NCI-H2196 treated with DMSO at 0.1 percent for 48 hours (cell line): ENCODE data around the gene NRXN3.
A peak's percentile ranks its signal among the peaks of the same experiment; 100 is the strongest.

ENCODE experiments used
- DNase-seq: peaks from one replicate; lab custom pipeline; 2025; ENCODE audit not compliant: unreplicated experiment; lab: John Stamatoyannopoulos, UW

Gene NRXN3

DNA sequence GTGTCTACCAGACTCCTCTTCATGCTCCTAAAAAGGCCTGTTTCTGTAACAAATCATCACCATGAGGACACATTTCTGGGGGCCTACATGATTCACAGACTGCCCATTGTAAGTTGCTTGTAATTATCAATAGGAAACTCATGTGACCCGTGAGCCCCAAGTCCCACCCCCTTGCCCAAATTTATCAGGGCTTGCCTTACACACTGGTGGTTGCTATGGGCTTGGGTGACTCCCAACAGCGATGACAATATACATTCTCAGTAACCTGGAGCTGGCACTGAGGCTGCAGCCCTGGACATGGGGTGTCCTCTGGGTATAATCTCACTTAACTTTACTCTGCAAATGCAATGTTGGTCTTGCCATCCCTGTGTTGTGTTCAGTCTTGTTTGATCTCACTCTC, 149.2 kb downstream of the NRXN3 start:
- DNase-seq, result peak; percentile 72

DNA sequence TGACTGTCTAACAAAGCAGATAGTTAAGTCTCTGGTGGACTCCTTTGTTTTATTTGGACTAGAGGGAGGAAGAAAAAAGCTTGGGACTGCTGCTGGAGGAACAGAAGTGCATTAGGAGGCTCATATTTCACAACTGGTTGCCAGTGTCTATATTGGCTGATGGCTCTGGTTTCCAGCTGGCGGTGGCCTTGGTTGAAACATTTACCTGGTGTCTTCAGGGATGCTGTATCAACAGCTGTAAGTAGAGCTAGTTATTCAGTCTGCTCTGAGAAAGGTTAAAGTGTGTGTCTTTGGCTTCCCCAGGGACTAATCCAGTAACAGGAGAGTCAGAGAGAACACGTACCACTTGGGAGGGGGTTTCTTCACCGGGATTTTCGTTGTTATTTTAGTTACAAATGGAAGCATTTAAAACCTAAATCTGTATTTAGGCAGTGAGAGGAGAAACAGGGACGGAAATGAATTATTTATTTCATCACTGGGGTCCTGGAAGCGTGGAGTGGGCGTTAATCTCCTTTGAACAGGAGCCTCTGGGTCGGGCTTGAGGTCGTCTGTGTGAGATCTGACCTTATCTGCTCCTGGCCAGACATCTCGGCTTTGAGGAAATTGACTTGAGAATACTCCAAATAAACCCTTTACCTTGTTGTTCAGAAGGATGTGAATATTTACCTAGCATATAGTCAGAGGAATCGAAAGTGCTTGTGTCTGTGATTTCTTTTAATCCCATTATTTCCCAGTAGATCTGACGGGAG, 149.9 kb downstream of the NRXN3 start:
- DNase-seq, result peak; percentile 75

DNA sequence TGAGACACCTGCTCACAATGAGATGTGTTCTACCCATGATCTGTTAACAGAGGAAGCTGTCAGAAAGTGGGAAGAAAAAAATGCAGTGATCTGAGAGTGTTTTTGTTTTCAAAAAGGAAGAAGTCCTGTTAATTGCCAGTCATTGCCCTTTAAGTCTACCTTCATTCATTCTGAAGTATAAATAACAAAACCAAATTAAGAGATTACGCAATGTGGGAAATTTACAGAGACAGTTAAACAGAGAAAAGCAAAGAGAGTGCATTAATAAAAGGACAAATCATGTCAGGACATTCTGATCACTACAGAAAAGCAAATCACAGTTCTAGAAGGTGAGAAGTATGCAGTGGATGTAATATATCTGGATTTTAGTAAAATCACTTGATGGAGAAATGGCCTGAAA, 154.2 kb downstream of the NRXN3 start:
- no peak for DNase-seq

DNA sequence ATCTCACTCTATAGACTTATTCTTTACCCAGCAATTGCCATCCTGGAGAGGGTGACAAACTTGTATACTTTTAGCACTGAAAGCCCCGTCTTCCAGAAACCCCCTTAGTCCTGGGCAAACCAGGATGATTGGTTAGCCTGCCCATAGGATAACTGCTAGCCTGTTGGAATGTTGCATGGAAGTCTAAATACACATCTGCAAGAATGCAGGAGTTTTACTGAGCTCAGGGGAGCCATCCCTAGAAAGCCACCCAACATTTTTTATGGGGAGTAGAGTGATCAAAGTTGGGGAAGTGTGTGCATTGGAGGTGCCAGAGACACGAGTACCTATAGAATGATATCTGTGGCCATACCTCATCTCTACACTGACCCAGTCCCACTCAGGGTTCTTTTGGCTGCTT, 155.7 kb downstream of the NRXN3 start:
- DNase-seq, result no peak

DNA sequence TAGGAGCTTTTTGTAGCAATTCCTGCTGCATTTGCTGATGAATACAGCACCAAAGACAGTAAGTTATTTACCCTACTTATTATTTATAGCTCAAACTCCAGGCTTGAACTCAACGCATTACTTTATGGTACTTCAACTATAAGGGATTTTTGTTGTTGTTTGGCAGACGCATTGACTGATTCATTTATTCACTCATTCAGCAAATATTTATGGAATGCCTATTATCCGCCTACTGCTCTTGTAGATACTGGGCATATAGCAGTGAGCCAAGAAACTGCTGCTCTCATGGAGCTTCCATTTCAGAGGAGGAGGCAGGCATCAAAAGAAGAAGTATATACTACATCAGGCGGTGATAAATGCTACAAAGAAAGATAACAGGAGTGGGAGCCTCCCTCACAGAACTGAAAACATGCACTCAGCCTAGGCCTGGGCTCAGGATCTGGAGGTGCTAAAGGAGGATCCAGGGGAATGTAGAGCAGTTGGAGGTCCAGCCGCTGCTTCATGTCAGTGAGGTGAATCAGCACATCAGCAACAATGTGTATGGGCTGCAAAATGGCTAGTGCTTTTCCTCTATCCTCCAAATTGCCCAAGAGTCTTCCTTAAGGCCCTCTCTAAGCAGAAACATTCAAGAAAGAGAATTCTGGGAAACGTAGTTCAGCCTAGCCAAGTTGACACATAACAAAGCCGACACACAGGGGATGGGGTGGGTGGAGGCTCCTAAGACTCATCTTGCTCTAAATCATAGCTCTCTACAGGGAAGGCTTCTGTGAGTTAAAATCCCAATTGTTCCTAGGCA, 157.5 kb downstream of the NRXN3 start:
- no peak for DNase-seq

DNA sequence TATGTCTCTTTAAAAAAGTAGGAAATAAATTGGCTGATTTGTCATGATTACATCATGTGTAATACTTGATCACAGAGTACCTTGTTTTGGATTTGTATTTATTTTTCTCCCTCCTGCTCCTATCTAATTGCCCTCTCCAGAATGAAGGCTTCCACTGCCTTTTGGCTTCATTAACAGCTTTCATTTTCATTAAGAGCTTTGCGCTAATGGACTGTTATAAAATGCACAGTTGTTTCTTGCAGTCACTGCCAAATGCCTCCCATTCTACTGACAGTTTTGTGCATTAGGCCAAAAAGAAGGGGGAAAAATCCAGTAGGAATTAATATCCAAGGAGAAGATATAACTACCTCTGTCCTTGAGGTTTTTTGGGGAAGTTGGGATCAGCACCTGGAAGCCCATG, 159.2 kb downstream of the NRXN3 start:
- peak; percentile 31 for DNase-seq

DNA sequence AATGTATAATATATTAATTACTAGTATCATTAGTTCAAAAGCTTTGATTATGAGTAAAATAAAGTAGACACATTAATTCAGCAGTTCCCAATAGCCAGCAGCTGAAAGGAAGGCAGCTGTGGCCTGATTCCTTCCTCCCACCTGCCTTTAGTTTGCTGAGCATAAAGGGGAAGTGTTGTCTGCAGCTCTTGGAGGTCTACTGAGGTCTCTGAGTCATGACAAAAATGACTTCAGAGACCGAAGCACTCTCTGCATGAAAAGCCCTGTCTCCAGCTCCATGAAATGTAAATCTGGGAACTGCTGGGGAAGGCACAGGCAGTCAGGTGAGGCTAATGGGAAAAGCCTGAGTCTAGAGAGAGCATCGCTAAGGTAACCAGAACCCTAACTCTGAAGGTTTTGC, 165.4 kb downstream of the NRXN3 start:
- no peak for DNase-seq

DNA sequence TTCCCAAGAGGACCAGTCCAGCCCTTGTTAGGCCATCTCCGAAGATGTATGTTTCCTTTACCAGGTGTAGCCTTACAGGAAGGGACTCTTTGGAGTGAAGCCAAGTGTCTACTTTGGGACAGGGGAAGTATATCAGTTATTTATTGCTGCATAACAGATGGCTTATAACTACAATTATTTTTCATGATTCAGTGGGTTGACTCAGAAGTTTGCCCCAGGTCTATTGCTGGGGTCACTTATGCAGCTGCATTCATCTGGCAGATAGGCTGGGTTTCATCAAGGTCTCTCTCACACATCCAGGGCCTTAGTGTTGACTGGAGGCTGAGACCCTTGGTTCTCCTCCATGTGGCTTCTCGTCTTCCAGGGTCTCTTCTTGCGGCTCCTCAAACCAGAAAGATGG, 170.1 kb downstream of the NRXN3 start:
- DNase-seq, result no peak

DNA sequence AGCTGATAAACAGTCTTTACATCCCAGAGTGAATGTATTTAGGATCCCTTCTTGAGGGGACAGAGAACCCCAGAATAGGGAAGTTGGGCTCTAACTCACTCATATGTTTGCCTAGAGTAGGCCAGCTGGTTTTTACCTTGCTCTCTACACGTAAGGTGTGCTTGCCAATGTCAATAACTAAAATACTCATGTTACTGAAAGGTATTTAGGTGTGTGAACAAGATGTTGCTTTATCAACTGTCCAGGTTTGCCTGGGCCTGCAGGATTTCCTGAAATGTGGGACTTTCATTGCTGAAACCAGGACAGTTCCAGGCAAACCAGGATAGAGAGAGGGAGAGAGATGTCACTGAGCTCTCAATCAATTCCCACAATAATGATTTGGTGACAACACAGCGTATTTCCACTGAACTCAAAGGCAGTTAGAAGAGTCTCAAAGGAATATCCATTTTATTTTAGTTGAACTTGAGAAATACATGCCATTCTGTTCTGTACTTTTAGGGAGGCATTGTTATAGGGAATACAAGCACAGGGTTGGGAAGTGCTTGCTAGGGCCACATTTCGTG, 171.7 kb downstream of the NRXN3 start:
- peak; percentile 43 for DNase-seq

DNA sequence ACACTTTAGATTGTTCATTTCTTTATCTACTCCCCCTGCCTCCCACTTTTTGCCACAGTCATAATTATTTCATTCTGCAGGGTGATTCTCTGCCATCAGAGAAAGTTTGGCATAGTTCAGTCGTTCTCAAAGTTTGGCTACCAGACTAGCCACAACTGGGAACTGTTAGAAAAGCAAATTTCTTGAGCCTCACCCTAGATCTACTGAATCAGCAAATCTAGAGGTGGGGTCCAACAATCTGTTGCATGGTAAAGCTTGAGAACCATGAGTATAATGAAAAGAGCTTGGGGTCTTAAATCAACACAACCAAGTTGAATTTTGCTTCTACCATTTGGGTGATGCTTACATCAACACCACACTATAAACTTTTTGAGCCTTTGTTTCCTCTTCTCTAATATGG, 172.7 kb downstream of the NRXN3 start:
- DNase-seq, result no peak

DNA sequence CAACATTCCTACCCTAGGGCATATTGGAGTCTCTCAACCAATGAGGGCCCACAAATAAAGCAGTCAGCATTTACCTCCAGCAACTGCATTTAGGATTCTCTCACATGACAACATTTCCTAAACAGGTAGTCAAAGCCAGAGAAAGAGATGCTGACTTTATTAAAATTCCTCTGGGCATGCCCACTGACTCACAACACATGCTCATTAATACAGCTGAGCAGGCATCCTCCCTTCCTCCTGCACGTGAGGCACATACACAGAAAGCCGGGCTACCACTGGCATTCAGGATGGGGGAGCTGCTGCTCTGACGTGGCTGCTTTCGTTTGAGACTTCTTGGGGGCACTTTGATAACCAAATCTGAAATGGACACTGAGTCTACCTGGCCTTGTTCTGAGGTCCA, 174.1 kb downstream of the NRXN3 start:
- DNase-seq, result no peak

DNA sequence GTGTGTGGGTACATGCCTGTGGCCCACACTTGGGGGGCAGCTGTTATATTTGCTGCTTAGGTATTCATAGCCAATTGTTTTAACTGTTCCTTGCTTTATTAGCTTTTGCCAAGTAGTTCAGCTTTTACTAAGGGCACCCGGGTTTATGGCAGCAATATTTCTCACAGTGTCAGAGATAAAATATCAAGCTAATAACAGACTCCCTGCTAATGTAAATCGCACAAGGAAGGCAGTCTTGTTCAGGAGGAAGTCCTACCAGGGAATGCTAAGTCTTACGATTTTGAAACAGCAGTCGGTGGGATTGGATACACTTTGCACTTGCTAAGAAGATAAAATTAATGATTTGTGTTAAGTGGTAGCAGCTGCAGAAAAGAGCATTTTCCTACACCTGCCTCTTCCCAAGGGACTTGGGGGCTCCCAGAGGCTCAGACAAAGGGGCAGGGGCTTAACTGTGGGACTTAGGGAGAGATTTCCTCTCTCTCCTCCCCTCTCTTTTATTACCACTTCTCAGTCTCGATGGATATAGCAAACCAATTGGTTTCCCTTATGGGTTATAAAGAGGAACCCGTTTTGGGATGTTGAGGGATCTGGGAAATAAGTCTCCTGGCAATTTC, 175.1 kb downstream of the NRXN3 start:
- no peak for DNase-seq

DNA sequence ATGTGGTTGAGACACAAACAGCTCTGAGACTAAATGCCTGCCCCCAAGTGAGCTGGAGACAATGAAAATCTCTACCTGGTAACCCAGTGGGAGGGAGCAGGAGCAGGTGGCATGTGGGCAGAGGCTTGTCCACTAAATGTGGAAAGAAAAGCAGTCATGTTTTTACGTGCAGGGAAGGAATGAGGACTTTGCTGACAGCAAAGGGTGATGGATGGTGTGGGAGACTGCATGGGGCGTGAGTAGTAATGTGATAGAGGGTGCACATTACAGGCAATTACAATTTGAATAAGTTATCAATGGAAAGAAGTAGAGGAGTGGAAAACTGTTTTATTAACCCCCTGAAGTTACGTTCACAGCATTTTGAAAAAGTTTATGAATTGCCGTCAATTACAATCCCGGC, 176.6 kb downstream of the NRXN3 start:
- DNase-seq, result no peak

DNA sequence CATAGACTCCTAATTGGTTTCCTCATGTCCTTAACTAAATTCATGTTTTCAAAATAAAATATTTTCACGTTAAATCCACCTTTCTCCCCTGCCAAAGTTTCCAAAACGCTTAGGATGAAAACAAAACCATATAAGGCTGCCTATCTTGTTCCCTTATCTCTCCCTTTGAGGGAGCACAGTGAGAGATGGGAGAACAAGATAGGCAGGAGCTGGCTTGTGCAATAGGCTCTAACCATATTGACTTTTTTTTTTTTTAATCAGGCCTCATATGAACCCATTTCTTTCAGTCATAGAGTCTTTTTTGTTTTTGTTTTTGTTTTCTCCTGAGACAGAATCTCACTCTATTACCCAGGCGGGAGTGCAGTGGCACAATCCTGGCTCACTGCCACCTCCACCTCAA, 184.9 kb downstream of the NRXN3 start:
- DNase-seq, result no peak

DNA sequence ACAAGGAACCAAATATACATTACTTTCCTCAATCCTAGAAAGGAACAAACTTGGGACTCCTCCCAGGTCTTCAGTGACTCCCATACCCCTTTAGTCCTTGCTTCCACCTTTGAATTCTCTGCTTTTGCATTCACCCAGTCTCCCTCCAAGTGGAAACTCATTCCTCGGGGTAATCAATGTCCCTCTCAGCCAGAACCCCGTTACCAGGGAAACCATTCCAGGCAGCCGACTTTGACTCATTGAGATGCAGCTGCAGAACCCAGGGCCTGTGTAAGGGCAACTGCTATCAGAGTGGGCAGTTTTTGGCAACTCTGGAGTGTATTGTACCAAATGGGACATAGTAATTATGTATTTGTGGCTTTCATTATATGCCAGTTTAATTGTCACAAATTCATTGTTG, 186.2 kb downstream of the NRXN3 start:
- no peak for DNase-seq

DNA sequence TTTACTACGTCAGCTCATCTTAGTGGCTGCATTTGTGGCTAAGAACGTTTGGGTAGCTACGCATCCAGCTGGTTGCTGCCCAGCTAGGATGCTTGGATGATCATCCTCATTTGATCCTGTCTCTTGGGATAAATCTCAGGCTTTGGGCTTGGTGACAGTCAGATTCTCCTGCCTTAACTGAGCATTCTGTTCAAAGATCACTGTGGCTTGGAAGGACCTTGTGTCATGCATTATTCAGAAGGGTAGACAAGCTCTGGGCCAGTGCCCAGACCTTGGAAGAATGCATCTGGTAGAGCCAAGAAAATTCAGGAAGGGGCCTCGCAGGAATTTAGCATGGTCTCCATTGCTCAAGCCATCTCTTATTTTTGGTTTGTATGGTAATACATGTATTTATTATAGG, 188.4 kb downstream of the NRXN3 start:
- no peak for DNase-seq

DNA sequence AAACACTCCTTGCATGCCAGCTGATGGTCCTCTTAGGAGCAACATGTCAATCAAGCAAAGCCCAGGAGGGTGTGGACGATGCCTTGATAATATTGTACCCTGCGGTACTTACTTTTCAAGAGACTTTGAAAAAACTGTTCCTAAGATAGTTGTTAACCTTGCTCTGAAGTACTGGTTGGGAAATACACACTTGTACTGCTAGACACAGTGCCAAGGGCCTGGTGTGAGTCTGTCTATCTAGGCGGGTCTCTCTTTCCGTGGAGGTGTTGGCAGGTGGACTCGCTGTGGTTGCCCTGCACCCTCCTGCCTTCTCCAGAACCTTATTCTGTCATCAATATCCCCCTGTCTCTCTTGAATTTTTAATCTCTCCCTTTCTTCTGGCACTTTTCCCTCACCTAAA, 189.4 kb downstream of the NRXN3 start:
- no peak for DNase-seq

DNA sequence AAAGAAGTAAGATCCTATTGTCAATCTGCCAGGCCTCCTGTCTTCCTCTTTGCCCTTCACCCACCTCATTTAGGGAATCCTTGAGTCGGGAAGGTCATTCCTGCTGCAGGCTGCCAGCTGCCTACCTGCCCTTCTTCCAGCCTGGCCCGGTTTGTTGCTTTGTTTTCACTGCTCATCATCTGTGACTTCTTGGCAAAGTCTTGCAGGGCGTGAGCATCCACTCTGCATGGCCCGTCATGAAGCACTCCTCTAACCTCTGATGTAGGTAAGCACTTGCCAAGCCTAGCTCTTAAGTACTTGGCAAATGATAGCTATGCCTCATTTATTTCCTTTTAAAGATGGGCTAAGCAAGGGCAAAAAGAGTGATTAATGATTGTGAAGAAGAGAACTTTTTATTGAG, 192.8 kb downstream of the NRXN3 start:
- DNase-seq, result peak; percentile 8

DNA sequence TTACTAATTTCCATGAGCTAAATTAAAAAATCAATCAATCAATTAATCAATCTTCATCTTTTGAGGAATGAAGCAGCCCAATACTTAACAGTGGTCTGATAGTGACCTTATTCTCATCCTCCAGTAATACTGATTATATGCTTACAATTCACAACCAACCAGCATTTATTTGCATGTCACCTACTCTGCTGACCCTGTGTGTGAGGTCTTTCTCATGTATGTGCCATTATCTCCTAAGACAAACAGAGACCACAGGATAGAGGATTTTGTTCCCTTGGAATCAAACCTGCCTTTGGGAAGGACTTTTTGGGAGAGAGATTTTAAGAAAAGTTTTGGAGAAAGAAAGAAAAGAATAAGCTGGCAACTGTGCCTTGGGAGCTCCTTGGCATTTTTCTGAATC, 197.2 kb downstream of the NRXN3 start:
- DNase-seq, result no peak

DNA sequence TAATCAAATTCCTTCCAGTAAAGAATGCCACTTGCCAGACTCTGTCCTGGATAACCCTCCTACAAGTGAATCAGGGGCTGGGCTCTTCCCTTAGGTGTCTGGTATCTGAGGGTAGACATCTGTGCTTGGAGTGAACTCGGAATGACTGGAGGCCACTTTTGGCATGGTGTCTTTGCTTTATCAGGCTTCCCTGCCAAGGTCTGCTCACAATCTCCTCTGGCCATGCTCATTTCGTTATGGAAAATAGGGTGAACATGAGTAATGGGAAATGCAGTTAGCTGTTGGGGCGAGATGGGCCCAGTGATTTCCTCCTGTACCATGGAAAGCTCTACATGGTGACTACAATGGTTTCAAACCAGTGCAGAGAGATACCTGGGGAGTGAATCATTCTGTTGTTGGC, 212.9 kb downstream of the NRXN3 start:
- DNase-seq, result no peak

DNA sequence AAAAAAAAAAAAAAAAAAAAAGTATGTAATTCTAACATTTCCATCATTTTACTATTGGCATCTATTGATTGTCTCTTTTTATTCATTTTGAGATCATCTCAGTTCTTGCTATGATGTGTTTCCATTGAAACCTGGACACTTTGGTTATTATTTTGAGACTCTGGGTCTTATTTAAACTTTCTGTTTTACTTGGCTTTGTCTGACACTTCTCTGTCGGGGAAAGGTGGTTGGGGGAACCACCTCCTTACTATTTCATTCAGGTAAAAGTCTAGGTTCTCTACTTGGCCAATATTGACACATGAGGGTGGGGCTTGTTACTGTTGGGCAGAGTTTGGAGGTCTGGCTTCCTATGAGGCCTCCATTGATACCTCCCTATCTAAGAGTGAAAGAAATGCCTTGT, 228.0 kb downstream of the NRXN3 start:
- DNase-seq, result no peak

DNA sequence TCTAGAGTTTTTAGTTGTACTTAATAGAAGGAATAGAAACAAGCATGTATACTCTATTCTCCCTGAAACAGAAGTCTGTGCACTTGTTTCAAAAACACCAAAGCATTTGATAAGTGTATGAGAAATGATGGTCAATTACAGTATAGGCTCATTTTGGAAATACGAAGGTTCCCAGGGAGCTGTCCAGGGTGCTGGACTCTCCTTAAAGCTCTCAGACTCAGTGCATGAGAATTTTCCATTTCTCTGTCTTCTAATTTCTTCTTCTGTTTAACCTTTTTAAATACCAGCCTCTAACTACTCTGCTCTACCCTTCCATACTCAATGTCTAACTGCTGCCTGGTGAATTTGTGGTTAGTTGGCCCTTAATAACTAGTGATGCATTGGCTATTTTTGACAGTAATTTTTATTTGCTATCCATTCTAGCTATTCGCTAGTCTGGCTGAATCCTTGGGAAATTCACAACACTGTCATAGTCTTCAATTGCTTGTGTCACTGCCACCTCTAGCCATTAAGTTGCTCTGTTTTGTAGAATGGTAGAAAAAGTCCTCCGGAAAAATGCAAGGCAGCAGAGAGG, 229.2 kb downstream of the NRXN3 start:
- DNase-seq, result no peak
